Gastroesophageal sphincter (tissue), 3 donors: ENCODE measurements around the gene ADAMTS14.

Experiments used
- POLR2A ChIP-seq, 2 donors: fragments of 450-650 bp; IDR thresholded peaks; one replicate each; pipeline ENCODE4 v1.6.1; 2017; ENCODE audit warnings: antibody characterized with exemption in 2 of 2, mild to moderate bottlenecking in 2 of 2, moderate library complexity in 1 of 2
- TF ChIP-seq, protein P1 (sequence below), 4 experiments: fragments of 200-600 bp in 2 of 4; fragments of 450-650 bp in 2 of 4; sonication (generic) in 1 of 4; IDR thresholded peaks; one replicate each; pipeline ENCODE4 v1.5.1; 2017 to 2019; ENCODE audit warnings: antibody characterized with exemption in 4 of 4, mild to moderate bottlenecking in 2 of 4, moderate library complexity in 2 of 4

DNA sequence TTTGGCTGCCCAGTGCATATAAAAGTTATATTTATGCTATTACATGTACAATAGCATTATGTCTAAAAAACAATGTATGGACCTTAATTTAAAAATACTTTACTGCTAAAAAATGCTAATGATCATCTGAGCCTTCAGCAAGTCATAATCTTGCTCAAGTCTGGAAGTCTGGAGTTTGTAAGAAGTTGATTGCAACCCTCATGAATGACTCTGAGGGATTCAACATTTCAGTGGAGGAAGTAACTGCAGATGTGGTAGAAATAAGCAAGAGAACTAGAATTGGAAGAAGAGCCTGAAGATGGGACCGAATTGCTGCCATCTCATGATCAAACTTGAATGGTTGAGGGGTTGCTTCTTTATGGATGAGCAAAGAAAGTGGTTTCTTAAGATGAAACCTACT is 13.0 kb upstream of the ADAMTS14 start:
- TF ChIP-seq, protein P1, sequence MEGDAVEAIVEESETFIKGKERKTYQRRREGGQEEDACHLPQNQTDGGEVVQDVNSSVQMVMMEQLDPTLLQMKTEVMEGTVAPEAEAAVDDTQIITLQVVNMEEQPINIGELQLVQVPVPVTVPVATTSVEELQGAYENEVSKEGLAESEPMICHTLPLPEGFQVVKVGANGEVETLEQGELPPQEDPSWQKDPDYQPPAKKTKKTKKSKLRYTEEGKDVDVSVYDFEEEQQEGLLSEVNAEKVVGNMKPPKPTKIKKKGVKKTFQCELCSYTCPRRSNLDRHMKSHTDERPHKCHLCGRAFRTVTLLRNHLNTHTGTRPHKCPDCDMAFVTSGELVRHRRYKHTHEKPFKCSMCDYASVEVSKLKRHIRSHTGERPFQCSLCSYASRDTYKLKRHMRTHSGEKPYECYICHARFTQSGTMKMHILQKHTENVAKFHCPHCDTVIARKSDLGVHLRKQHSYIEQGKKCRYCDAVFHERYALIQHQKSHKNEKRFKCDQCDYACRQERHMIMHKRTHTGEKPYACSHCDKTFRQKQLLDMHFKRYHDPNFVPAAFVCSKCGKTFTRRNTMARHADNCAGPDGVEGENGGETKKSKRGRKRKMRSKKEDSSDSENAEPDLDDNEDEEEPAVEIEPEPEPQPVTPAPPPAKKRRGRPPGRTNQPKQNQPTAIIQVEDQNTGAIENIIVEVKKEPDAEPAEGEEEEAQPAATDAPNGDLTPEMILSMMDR (IDR thresholded peaks at IDR 0.05) = no peak
- TF ChIP-seq POLR2A (IDR thresholded peaks at IDR 0.05) = no peak
